ENCODE data around the gene NEMF.
A peak's percentile ranks its signal among the peaks of the same experiment; 100 is the strongest.

The NEMF gene

GRCh38 chr14:49863487-49864281 lies 11.1 kb upstream of the NEMF start:
- TF ChIP-seq TAF1 (IDR thresholded peaks at IDR 0.05; ENCODE audit: borderline replicate concordance, insufficient read depth, low read length) (no peak), SIN3A (IDR thresholded peaks at IDR 0.05; ENCODE audit: borderline replicate concordance, insufficient read depth, low read length) (no peak), POLR2AphosphoS5 (IDR thresholded peaks at IDR 0.05; ENCODE audit: low read depth, low read length) (no peak), FOXP2 (optimal IDR thresholded peaks at IDR 0.05; ENCODE audit: borderline replicate concordance, extremely low read depth, extremely low read length, insufficient read depth) (no peak), REST (IDR thresholded peaks at IDR 0.05; ENCODE audit: insufficient read depth in 1 of 2, low read depth in 2 of 2, low read length in 2 of 2) (no peak)

GRCh38 chr14:49862089-49862673 lies 9.6 kb upstream of the NEMF start:
- TF ChIP-seq FOXP2 (optimal IDR thresholded peaks at IDR 0.05; ENCODE audit: borderline replicate concordance, extremely low read depth, extremely low read length, insufficient read depth) (no peak), POLR2AphosphoS5 (IDR thresholded peaks at IDR 0.05; ENCODE audit: low read depth, low read length) (0 out of 2 replicates have a peak, but pooled peaks have one; percentile 47), REST (IDR thresholded peaks at IDR 0.05; ENCODE audit: insufficient read depth in 1 of 2, low read depth in 2 of 2, low read length in 2 of 2) (no peak), TAF1 (IDR thresholded peaks at IDR 0.05; ENCODE audit: borderline replicate concordance, insufficient read depth, low read length) (peak; percentile 71; the same call in 1 of the 2 replicates), SIN3A (IDR thresholded peaks at IDR 0.05; ENCODE audit: borderline replicate concordance, insufficient read depth, low read length) (no peak)

- TF ChIP-seq FOXP2 (optimal IDR thresholded peaks at IDR 0.05; ENCODE audit: borderline replicate concordance, extremely low read depth, extremely low read length, insufficient read depth) (no peak), POLR2AphosphoS5 (IDR thresholded peaks at IDR 0.05; ENCODE audit: low read depth, low read length) (no peak)
Observed at GRCh38 chr14:49861699-49862088, 9.1 kb upstream of the NEMF start.

- no peak for TF ChIP-seq TAF1 (IDR thresholded peaks at IDR 0.05; ENCODE audit: borderline replicate concordance, insufficient read depth, low read length)
- no peak for TF ChIP-seq FOXP2 (optimal IDR thresholded peaks at IDR 0.05; ENCODE audit: borderline replicate concordance, extremely low read depth, extremely low read length, insufficient read depth)
- TF ChIP-seq POLR2AphosphoS5 (IDR thresholded peaks at IDR 0.05; ENCODE audit: low read depth, low read length), result no peak
- TF ChIP-seq REST (IDR thresholded peaks at IDR 0.05; ENCODE audit: insufficient read depth in 1 of 2, low read depth in 2 of 2, low read length in 2 of 2), result no peak
- no peak for TF ChIP-seq SIN3A (IDR thresholded peaks at IDR 0.05; ENCODE audit: borderline replicate concordance, insufficient read depth, low read length)
Observed at GRCh38 chr14:49860988-49861698, 8.6 kb upstream of the NEMF start.

- TF ChIP-seq POLR2AphosphoS5 (IDR thresholded peaks at IDR 0.05; ENCODE audit: low read depth, low read length), result no peak
- no peak for TF ChIP-seq FOXP2 (optimal IDR thresholded peaks at IDR 0.05; ENCODE audit: borderline replicate concordance, extremely low read depth, extremely low read length, insufficient read depth)
- TF ChIP-seq SIN3A (IDR thresholded peaks at IDR 0.05; ENCODE audit: borderline replicate concordance, insufficient read depth, low read length), result no peak
- TF ChIP-seq TAF1 (IDR thresholded peaks at IDR 0.05; ENCODE audit: borderline replicate concordance, insufficient read depth, low read length), result no peak
- TF ChIP-seq REST (IDR thresholded peaks at IDR 0.05; ENCODE audit: insufficient read depth in 1 of 2, low read depth in 2 of 2, low read length in 2 of 2), result no peak
Observed at GRCh38 chr14:49858383-49858782, 5.8 kb upstream of the NEMF start.

Measured in PFSK-1 (cell line).